Spleen (tissue), 13 donors: ENCODE measurements around the gene SRSF2. TPM values are rescaled to one million over a fixed set of nuclear protein-coding genes. Genes with fewer than 3 reads are reported as not detected.

Source experiments
- DNase-seq: peaks from one replicate; pipeline ENCODE4 v3.0.0-alpha.2; 2020
- H3K27ac ChIP-seq, 8 donors: fragments of 200-600 bp; sonication (generic) in 7 of 8; 1 replicate in 4 of 8; 2 replicates in 4 of 8; pipeline versions ENCODE4 v1.5.0 to v1.8.0; 2016 to 2021; ENCODE audit warnings: inconsistent platforms in 4 of 8, mild to moderate bottlenecking in 4 of 8, moderate library complexity in 1 of 8
- H3K27me3 ChIP-seq, 7 donors: fragments of 200-600 bp; sonication (generic) in 6 of 7; replicated peaks in 1 of 7; 1 replicate in 4 of 7; 2 replicates in 3 of 7; pipeline versions ENCODE4 v1.5.0 to v1.8.0; 2016 to 2021; ENCODE audit warnings: inconsistent platforms in 3 of 7, mild to moderate bottlenecking in 1 of 7
- H3K36me3 ChIP-seq, 6 donors: fragments of 200-600 bp; sonication (generic) in 5 of 6; 1 replicate in 4 of 6; 2 replicates in 2 of 6; pipeline versions ENCODE4 v1.5.0 to v1.8.0; 2016 to 2021; ENCODE audit warnings: inconsistent platforms in 2 of 6
- H3K4me1 ChIP-seq, 6 donors: fragments of 200-600 bp; sonication (generic) in 5 of 6; 1 replicate in 3 of 6; 2 replicates in 3 of 6; pipeline versions ENCODE4 v1.5.0 to v1.8.0; 2016 to 2021; ENCODE audit warnings: inconsistent platforms in 3 of 6
- H3K4me3 ChIP-seq, 8 donors: fragments of 200-600 bp; sonication (generic) in 7 of 8; 1 replicate in 4 of 8; 2 replicates in 4 of 8; pipeline versions ENCODE4 v1.5.0 to v1.8.0; 2016 to 2021; ENCODE audit warnings: inconsistent platforms in 4 of 8, mild to moderate bottlenecking in 4 of 8, moderate library complexity in 2 of 8
- H3K9me3 ChIP-seq, 8 donors: fragments of 200-600 bp; sonication (generic) in 7 of 8; 1 replicate in 4 of 8; 2 replicates in 4 of 8; pipeline versions ENCODE4 v1.5.0 to v1.8.0; 2016 to 2021; ENCODE audit warnings: inconsistent platforms in 4 of 8
- CTCF ChIP-seq, 11 experiments: fragments of 200-600 bp in 7 of 11; fragments of 450-650 bp in 4 of 11; sonication (generic) in 4 of 11; IDR thresholded peaks in 8 of 11; conservative IDR thresholded peaks in 3 of 11; 1 replicate in 7 of 11; 2 replicates in 4 of 11; pipeline versions ENCODE4 v1.4.0 to v1.8.0; 2016 to 2021; ENCODE audit warnings: antibody characterized with exemption in 11 of 11, inconsistent platforms in 4 of 11, mild to moderate bottlenecking in 1 of 11
- POLR2A ChIP-seq, 3 donors: fragments of 450-650 bp; IDR thresholded peaks; one replicate each; pipeline ENCODE4 v1.5.1; 2017; ENCODE audit warnings: antibody characterized with exemption in 3 of 3, mild to moderate bottlenecking in 1 of 3
- POLR2AphosphoS5 ChIP-seq, 3 donors: sonication (generic); formaldehyde crosslinking; IDR thresholded peaks; one replicate each; pipeline ENCODE4 v1.5.1; 2017; ENCODE audit warnings: antibody characterized with exemption in 3 of 3
- WGBS, 5 donors: extraction: QIAGEN DNeasy Blood & Tissue Kit in 3 of 5; methylation state at CpG; one replicate each; pipeline versions ENCODE4 v1.1.5 to v1.1.7; 2013 to 2018; 5-methylcytosine and 5-hydroxymethylcytosine counted together
- intact Hi-C: fragments of 100-400 bp; cut with DNase I; formaldehyde crosslinking; loops from one replicate; pipeline ENCODE4 v1.15.0; 2023; ENCODE audit warnings: low total_unique reads
- long read RNA-seq, 2 donors: transcript quantifications; one replicate each; lab custom pipeline, GENCODE V29; 2026
- polyA plus RNA-seq, 3 donors: library from polyadenylated mRNA; stranded (reverse); fragments of 200-250 nt; gene quantifications; one replicate each; pipeline ENCODE4 v1.2.1, GENCODE V29; 2013
- total RNA-seq, 7 donors: library from RNA; depleted of rRNA in 3 of 7; stranded (reverse); fragments of >200 nt in 3 of 7; fragmentation: NEBNext Ultra II Directional in 4 of 7; extraction: Animal tissue kit (Norgen Biotek cat#: 25700) in 4 of 7; gene quantifications; one replicate each; pipeline versions ENCODE4 v1.1.0 to v1.2.1, GENCODE V29; 2016 to 2021
- donor health status: healthy with polysubstance abuse.
- donor health status: DM: no; HTN: no; CAD: no; lungs with moderate emphysema.
- donor health status: DM: no; HTN: no; CAD: no.
- donor health status: Bipolar disorder and iron deficiency.
- donor health status: healthy.
- donor health status: DM: no; HTN: no; CAD: no.
- donor health status: DM: yes; HTN: yes; CAD: no.

The SRSF2 gene
- 100 to 1,000 TPM; 181 to 239 (median 202) TPM for total RNA-seq
- polyA plus RNA-seq = 100 to 1,000 TPM; 159 to 189 (median 161) TPM
- long read RNA-seq, donor 1, transcript SRSF2-203 (2 exons, 2,885 nt) = minor isoform, 26 of 131 reads
- long read RNA-seq, donor 1, transcript SRSF2-209 (2 exons, 1,001 nt) = minor isoform, 14 of 131 reads
- long read RNA-seq, donor 1, transcript SRSF2-202 (3 exons, 1,927 nt) = major isoform, 73 of 131 reads
- long read RNA-seq, donor 1, partial matches to known transcripts = 6 of 131 reads
- long read RNA-seq, donor 1, other reads (novel, unspliced or antisense) = 0 of 131 reads
- long read RNA-seq, donor 2, transcript SRSF2-202 (3 exons, 1,927 nt) = major isoform, 36 of 81 reads
- long read RNA-seq, donor 2, transcript SRSF2-209 (2 exons, 1,001 nt) = minor isoform, 10 of 81 reads
- long read RNA-seq, donor 2, transcript SRSF2-203 (2 exons, 2,885 nt) = minor isoform, 19 of 81 reads
- long read RNA-seq, donor 2, transcript SRSF2-204 (5 exons, 1,357 nt) = minor isoform, 5 of 81 reads
- long read RNA-seq, donor 2, partial matches to known transcripts = 7 of 81 reads
- long read RNA-seq, donor 2, other reads (novel, unspliced or antisense) = 0 of 81 reads

- H3K27ac ChIP-seq = peak within 1 kb of the TSS; percentile 89 to 100 (median 98)
- WGBS, 5 donors = 0 to 2% (median 1%) methylated on average over 17 to 60 of the region's 60 CpGs; no CpG with 5 or more reads in 1 of the 5 donors
- H3K9me3 ChIP-seq = no peaks in the 10 kb centered on the region
- no peaks in the 10 kb centered on the region for H3K27me3 ChIP-seq
- TF ChIP-seq POLR2AphosphoS5 (IDR thresholded peaks at IDR 0.05) (peak; percentile 100), CTCF (IDR thresholded peaks at IDR 0.05 in 8 of 11, conservative IDR thresholded peaks at IDR 0.05 in 3 of 11) (peak in 4 of 11 experiments; percentile 6 to 26 (median 12)), POLR2A (IDR thresholded peaks at IDR 0.05) (peak; percentile 98 to 100 (median 99))
- H3K4me3 ChIP-seq = peak within 1 kb of the TSS; percentile 81 to 99 (median 92)
- H3K4me1 ChIP-seq = peaks cover 50 to 71% (median 62%) of the 10 kb centered on the region in 6 donors
- intact Hi-C loops = no loop called here
- H3K36me3 ChIP-seq = peaks cover 0 to 55% (median 38%) of the 10 kb centered on the region in 6 donors
- DNase-seq = peak; percentile 99
Measured at GRCh38 chr17:76737082-76737675, at the start of gene SRSF2. Gene SRSF2, minus strand, starts transcription at chr17:76737331. Its CDS starts 171 bp downstream, at chr17:76737160.

GRCh38 chr17:76784926-76785325 is 47.8 kb upstream of the SRSF2 start:
- H3K27me3 ChIP-seq = no peaks in the 10 kb centered on the region
- no peak overlapping the region for H3K4me3 ChIP-seq
- 77 to 94% (median 87%) methylated on average over 3 of the region's 3 CpGs for WGBS, 5 donors
- TF ChIP-seq POLR2AphosphoS5 (IDR thresholded peaks at IDR 0.05) (no peak), CTCF (IDR thresholded peaks at IDR 0.05 in 8 of 11, conservative IDR thresholded peaks at IDR 0.05 in 3 of 11) (no peak), POLR2A (IDR thresholded peaks at IDR 0.05) (no peak)
- H3K27ac ChIP-seq = no peak overlapping the region
- intact Hi-C loops = no loop called here
- peaks cover 0 to 76% (median 14%) of the 10 kb centered on the region in 6 donors for H3K36me3 ChIP-seq
- DNase-seq = no peak
- no peaks in the 10 kb centered on the region for H3K9me3 ChIP-seq
- H3K4me1 ChIP-seq = no peaks in the 10 kb centered on the region

DNA sequence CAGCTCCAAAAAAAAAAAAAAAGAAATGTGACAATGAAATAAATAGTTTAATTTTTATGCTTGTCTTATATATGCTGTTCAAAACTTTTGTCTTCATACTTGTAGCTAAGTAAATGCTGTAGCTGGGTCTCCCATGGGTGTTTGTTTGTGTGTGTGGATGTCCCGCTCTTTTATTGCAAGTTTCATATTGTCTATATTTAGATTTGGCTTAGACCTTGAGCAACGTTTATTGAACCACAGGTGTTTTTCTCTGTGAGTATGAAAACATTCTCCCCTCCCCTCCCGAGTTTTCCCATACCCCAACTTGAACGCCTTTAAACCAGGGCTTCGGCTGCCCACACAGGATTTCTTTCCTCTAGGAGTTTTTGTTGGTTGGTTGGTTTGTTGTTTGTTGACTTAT is 46.0 kb upstream of the SRSF2 start:
- TF ChIP-seq POLR2AphosphoS5 (IDR thresholded peaks at IDR 0.05) (no peak), POLR2A (IDR thresholded peaks at IDR 0.05) (no peak), CTCF (IDR thresholded peaks at IDR 0.05 in 8 of 11, conservative IDR thresholded peaks at IDR 0.05 in 3 of 11) (no peak)

More for the DNA sequence above, 46.0 kb upstream of the SRSF2 start:
- H3K9me3 ChIP-seq = no peaks in the 10 kb centered on the region
- H3K27me3 ChIP-seq = no peaks in the 10 kb centered on the region
- H3K4me1 ChIP-seq = no peaks in the 10 kb centered on the region
- no peak overlapping the region for H3K4me3 ChIP-seq
- DNase-seq = no peak
- peaks cover 0 to 88% (median 21%) of the 10 kb centered on the region in 6 donors for H3K36me3 ChIP-seq
- 60 to 78% (median 76%) methylated on average over 5 of the region's 5 CpGs for WGBS, 5 donors
- intact Hi-C loops = no loop called here
- peak overlapping the region in 2 of 8 donors; percentile 30 to 44 for H3K27ac ChIP-seq
